Spleen (tissue), 7 donors: ENCODE data around the gene COPS8.

Source experiments
- CTCF ChIP-seq, 11 experiments: fragments of 200-600 bp in 7 of 11; fragments of 450-650 bp in 4 of 11; sonication (generic) in 4 of 11; IDR thresholded peaks in 8 of 11; conservative IDR thresholded peaks in 3 of 11; 1 replicate in 7 of 11; 2 replicates in 4 of 11; pipeline versions ENCODE4 v1.4.0 to v1.8.0; 2016 to 2021; ENCODE audit warnings: antibody characterized with exemption in 11 of 11, inconsistent platforms in 4 of 11, mild to moderate bottlenecking in 1 of 11
- POLR2A ChIP-seq, 3 donors: fragments of 450-650 bp; IDR thresholded peaks; one replicate each; pipeline ENCODE4 v1.5.1; 2017; ENCODE audit warnings: antibody characterized with exemption in 3 of 3, mild to moderate bottlenecking in 1 of 3
- POLR2AphosphoS5 ChIP-seq, 3 donors: sonication (generic); formaldehyde crosslinking; IDR thresholded peaks; one replicate each; pipeline ENCODE4 v1.5.1; 2017; ENCODE audit warnings: antibody characterized with exemption in 3 of 3
- donor health status: DM: no; HTN: no; CAD: no; lungs with moderate emphysema.
- donor health status: DM: no; HTN: no; CAD: no.
- donor health status: DM: no; HTN: no; CAD: no.

- no peak for TF ChIP-seq CTCF (IDR thresholded peaks at IDR 0.05 in 8 of 11, conservative IDR thresholded peaks at IDR 0.05 in 3 of 11)
- no peak for TF ChIP-seq POLR2AphosphoS5 (IDR thresholded peaks at IDR 0.05)
- TF ChIP-seq POLR2A (IDR thresholded peaks at IDR 0.05) = no peak
These were observed 11.3 kb upstream of the COPS8 start for GRCh38 chr2:237074211-237074993.
